Transverse colon (tissue), 4 donors: Measurements from ENCODE around the gene PRDM8. TPM values are rescaled to one million over a fixed set of nuclear protein-coding genes. Genes with fewer than 3 reads are reported as not detected.
A peak's percentile ranks its signal among the peaks of the same experiment; 100 is the strongest.

Source experiments
- DNase-seq: peaks from one replicate; pipeline ENCODE4 v3.0.0-alpha.2; 2019
- H3K27ac ChIP-seq, 4 donors: fragments of 200-600 bp; sonication (generic); 2 replicates each; pipeline ENCODE4 v1.5.1; 2016 to 2018; ENCODE audit warnings: inconsistent platforms in 4 of 4
- H3K27me3 ChIP-seq: fragments of 200-600 bp; sonication (generic); 2 replicates; pipeline ENCODE4 v1.5.1; 2017; ENCODE audit warnings: inconsistent platforms
- H3K36me3 ChIP-seq, 4 donors: fragments of 200-600 bp; sonication (generic); 2 replicates each; pipeline ENCODE4 v1.5.1; 2017 to 2019; ENCODE audit warnings: inconsistent platforms in 4 of 4
- H3K4me1 ChIP-seq, 4 donors: fragments of 200-600 bp; sonication (generic); 2 replicates each; pipeline ENCODE4 v1.5.1; 2017 to 2020; ENCODE audit warnings: inconsistent platforms in 4 of 4
- H3K4me3 ChIP-seq, 4 donors: fragments of 200-600 bp; sonication (generic); 1 replicate in 1 of 4; 2 replicates in 3 of 4; pipeline versions ENCODE4 v1.5.1 to v1.6.1; 2017 to 2019; ENCODE audit warnings: inconsistent platforms in 4 of 4
- H3K9me3 ChIP-seq, 2 donors: fragments of 200-600 bp; sonication (generic); 2 replicates each; pipeline ENCODE4 v1.5.1; 2017 to 2019; ENCODE audit warnings: inconsistent platforms in 2 of 2
- CTCF ChIP-seq, 5 experiments: fragments of 200-600 bp in 3 of 5; fragments of 450-650 bp in 2 of 5; sonication (generic) in 3 of 5; IDR thresholded peaks; 1 replicate in 2 of 5; 2 replicates in 3 of 5; pipeline ENCODE4 v1.5.1; 2016 to 2017; ENCODE audit warnings: antibody characterized with exemption in 5 of 5, inconsistent platforms in 3 of 5, mild to moderate bottlenecking in 2 of 5, moderate library complexity in 1 of 5
- EP300 ChIP-seq: sonication (generic); formaldehyde crosslinking; IDR thresholded peaks from one replicate; pipeline ENCODE4 v1.6.1; 2017; ENCODE audit warnings: antibody characterized with exemption, low read depth
- POLR2A ChIP-seq: fragments of 450-650 bp; IDR thresholded peaks from one replicate; pipeline ENCODE4 v1.6.1; 2016; ENCODE audit warnings: antibody characterized with exemption, mild to moderate bottlenecking, moderate library complexity
- POLR2AphosphoS5 ChIP-seq, 3 donors: sonication (generic); formaldehyde crosslinking; IDR thresholded peaks; one replicate each; pipeline ENCODE4 v1.6.1; 2016; ENCODE audit warnings: antibody characterized with exemption in 3 of 3
- WGBS, 2 donors: methylation state at CpG; one replicate each; pipeline ENCODE4 v1.1.5; 2018; ENCODE audit warnings: low coverage in 1 of 2; 5-methylcytosine and 5-hydroxymethylcytosine counted together
- in situ Hi-C, 4 donors: fragments of 200-750 bp; cut with MboI; loops; one replicate each; pipeline versions ENCODE4 v1.15.0 to v1.15.1; 2017; ENCODE audit warnings: low sequenced_read_pairs in 3 of 4, low pct_ligation_motif_present in 1 of 4, low pct_unique_long_range_greater_than_20kb in 1 of 4
- intact Hi-C: fragments of 100-400 bp; cut with DNase I; formaldehyde crosslinking; loops from one replicate; pipeline ENCODE4 v1.15.1; 2023; ENCODE audit warnings: low total_unique reads
- total RNA-seq, 4 donors: library from RNA; depleted of rRNA; stranded (reverse); fragments of >200 nt; gene quantifications; one replicate each; pipeline ENCODE4 v1.1.0, GENCODE V29; 2016

The PRDM8 gene
- total RNA-seq, 4 donors from 2014 or later = 0.20 to 5.2 (median 3.2) TPM

- no peak for DNase-seq
- in situ Hi-C loops (no loop called here), intact Hi-C loops (loop anchor here (5.0 to 10.0 kb wide), 3 partner anchors 107 to 1135 kb away; partner anchors contain the start of gene ANTXR2)
- no peaks in the 10 kb centered on the region for H3K36me3 ChIP-seq
- no peaks in the 10 kb centered on the region for H3K9me3 ChIP-seq
- TF ChIP-seq POLR2A (no peak), CTCF (IDR thresholded peaks at IDR 0.05) (no peak), POLR2AphosphoS5 (IDR thresholded peaks at IDR 0.05) (no peak), EP300 (no peak)
- H3K27ac ChIP-seq = no peak overlapping the region
- WGBS, 2 donors = 91 to 95% methylated on average over 3 of the region's 3 CpGs
- H3K4me1 ChIP-seq = peaks cover 0 to 19% (median 13%) of the 10 kb centered on the region in 4 donors
- H3K27me3 ChIP-seq = peaks cover 17% of the 10 kb centered on the region
- H3K4me3 ChIP-seq = no peak overlapping the region
Measured at GRCh38 chr4:80179637-80180161, 17.6 kb upstream of the PRDM8 start.

- intact Hi-C loops = loop anchor here (5.0 to 10.0 kb wide), 3 partner anchors 108 to 1136 kb away; partner anchors contain the start of gene ANTXR2
- in situ Hi-C loops = no loop called here
- WGBS, 2 donors = 79 to 83% methylated on average over 3 of the region's 3 CpGs
- Histone ChIP-seq H3K36me3 (no peaks in the 10 kb centered on the region), H3K4me1 (peaks cover 0 to 29% (median 23%) of the 10 kb centered on the region in 4 donors), H3K9me3 (no peaks in the 10 kb centered on the region), H3K27me3 (peaks cover 27% of the 10 kb centered on the region), H3K27ac (no peak overlapping the region), H3K4me3 (no peak overlapping the region)
- TF ChIP-seq EP300 (no peak), POLR2AphosphoS5 (IDR thresholded peaks at IDR 0.05) (no peak), POLR2A (no peak), CTCF (IDR thresholded peaks at IDR 0.05) (no peak)
- DNase-seq = no peak
Measured at GRCh38 chr4:80180743-80181142, 16.6 kb upstream of the PRDM8 start.

GRCh38 chr4:80182237-80182866 is 15.0 kb upstream of the PRDM8 start:
- no peak overlapping the region for H3K4me3 ChIP-seq
- in situ Hi-C loops = no loop called here
- peak overlapping the region in 1 of 4 donors; percentile 85 for H3K27ac ChIP-seq
- TF ChIP-seq CTCF (IDR thresholded peaks at IDR 0.05) = no peak
- TF ChIP-seq EP300 = no peak
- no peak for TF ChIP-seq POLR2AphosphoS5 (IDR thresholded peaks at IDR 0.05)
- TF ChIP-seq POLR2A = no peak
- intact Hi-C loops = loop anchor here (5.0 to 10.0 kb wide), 3 partner anchors 110 to 1138 kb away; partner anchors contain the start of gene ANTXR2
- peaks cover 43% of the 10 kb centered on the region for H3K27me3 ChIP-seq
- H3K36me3 ChIP-seq = no peaks in the 10 kb centered on the region
- peaks cover 0 to 33% (median 26%) of the 10 kb centered on the region in 4 donors for H3K4me1 ChIP-seq
- DNase-seq = no peak
- no peaks in the 10 kb centered on the region for H3K9me3 ChIP-seq
- 37 to 51% methylated on average over 8 to 10 of the region's 10 CpGs for WGBS, 2 donors

GRCh38 chr4:80183250-80184052 is 13.9 kb upstream of the PRDM8 start:
- intact Hi-C loops (loop anchor here (5.0 to 10.0 kb wide), 3 partner anchors 111 to 1139 kb away; partner anchors contain the start of gene ANTXR2), in situ Hi-C loops (no loop called here)
- Histone ChIP-seq H3K27ac (peak overlapping the region; percentile 74 to 85 (median 76)), H3K4me1 (peaks cover 0 to 33% (median 26%) of the 10 kb centered on the region in 4 donors), H3K27me3 (peaks cover 50% of the 10 kb centered on the region), H3K4me3 (peak overlapping the region; percentile 38 to 74 (median 46)), H3K36me3 (no peaks in the 10 kb centered on the region), H3K9me3 (no peaks in the 10 kb centered on the region)
- peak; percentile 31 for DNase-seq
- TF ChIP-seq POLR2AphosphoS5 (IDR thresholded peaks at IDR 0.05) (no peak), CTCF (IDR thresholded peaks at IDR 0.05) (no peak), POLR2A (no peak), EP300 (no peak)
- WGBS, 2 donors = 5% methylated on average over 50 of the region's 54 CpGs; no CpG with 5 or more reads in 1 of the 2 donors
